Fibroblast of the aortic adventitia (primary cell): ENCODE measurements around the gene VPS4B. TPM values are rescaled to one million over a fixed set of nuclear protein-coding genes. Genes with fewer than 3 reads are reported as not detected.
"Not testable (repeated sequence)": the region's sequence is repeated elsewhere in the genome, so short reads cannot be mapped to it uniquely, and the experiment has no call there.

Experiments used
- DNase-seq: peaks from one replicate; pipeline ENCODE4 v3.0.0-alpha.2; 2010; ENCODE audit warnings: low read depth
- H3K4me3 ChIP-seq: 2 replicates; pipeline ENCODE4 v1.5.1; 2011; ENCODE audit warnings: low read depth, mild to moderate bottlenecking, control low read depth, low read length, moderate library complexity
- total RNA-seq: library from RNA; depleted of rRNA; stranded (reverse); fragments of >200 nt; gene quantifications from 2 replicates; pipeline ENCODE4 v1.2.3, GENCODE V29; 2012; ENCODE audit warnings: low replicate concordance
- TF ChIP-seq, protein P1 (sequence below): IDR thresholded peaks from 2 replicates; pipeline ENCODE4 v1.5.1; 2011; ENCODE audit warnings: mild to moderate bottlenecking, low read length, control low read depth, inconsistent platforms; ENCODE audit not compliant: insufficient read depth

VPS4B gene
- total RNA-seq, 1 donor, result 38.1 TPM

DNA sequence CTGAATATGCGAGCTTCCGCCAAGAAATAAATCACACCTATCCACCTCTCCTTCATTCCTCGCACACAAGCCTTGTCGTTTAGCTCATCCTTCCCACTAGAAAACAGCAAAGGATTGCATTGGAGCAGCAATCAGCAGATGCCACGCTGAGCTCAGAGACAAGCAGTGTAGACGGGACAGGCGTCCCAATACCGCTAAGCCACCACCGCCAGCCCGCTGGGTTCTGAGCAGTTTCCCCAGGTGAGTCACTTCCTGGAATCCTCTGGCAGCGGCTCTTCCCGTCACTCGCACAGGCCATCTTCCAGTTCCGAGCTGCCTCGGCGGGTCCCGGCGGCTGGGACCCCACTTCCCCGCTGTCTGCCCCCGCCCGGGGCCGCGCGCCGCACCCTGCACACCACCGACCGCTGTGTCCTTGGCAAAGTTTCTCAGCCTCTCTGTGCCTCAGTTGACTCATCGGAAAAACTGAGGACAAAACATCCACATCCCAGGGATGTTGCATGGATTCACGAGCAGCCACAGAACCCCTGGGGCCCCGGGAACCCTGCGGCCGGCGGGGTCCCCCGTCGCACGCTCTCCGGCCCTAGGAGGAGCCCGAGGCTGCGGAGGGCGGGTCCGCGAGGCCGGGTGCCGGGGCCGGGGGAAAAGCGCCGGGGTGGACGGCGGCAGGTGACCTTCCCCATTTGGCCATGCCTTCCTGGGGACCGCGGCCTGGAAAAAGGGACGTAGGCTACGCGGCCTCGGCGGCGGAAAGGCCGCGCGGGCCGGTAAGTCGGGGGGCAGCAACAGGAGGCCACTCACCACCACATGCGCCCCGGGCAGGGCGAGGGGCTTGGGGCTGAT lies 55.8 kb downstream of the VPS4B start:
- peak; percentile 51 for DNase-seq
- TF ChIP-seq, protein P1, sequence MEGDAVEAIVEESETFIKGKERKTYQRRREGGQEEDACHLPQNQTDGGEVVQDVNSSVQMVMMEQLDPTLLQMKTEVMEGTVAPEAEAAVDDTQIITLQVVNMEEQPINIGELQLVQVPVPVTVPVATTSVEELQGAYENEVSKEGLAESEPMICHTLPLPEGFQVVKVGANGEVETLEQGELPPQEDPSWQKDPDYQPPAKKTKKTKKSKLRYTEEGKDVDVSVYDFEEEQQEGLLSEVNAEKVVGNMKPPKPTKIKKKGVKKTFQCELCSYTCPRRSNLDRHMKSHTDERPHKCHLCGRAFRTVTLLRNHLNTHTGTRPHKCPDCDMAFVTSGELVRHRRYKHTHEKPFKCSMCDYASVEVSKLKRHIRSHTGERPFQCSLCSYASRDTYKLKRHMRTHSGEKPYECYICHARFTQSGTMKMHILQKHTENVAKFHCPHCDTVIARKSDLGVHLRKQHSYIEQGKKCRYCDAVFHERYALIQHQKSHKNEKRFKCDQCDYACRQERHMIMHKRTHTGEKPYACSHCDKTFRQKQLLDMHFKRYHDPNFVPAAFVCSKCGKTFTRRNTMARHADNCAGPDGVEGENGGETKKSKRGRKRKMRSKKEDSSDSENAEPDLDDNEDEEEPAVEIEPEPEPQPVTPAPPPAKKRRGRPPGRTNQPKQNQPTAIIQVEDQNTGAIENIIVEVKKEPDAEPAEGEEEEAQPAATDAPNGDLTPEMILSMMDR, result no peak
- peak overlapping the region; percentile 92 for H3K4me3 ChIP-seq

DNA sequence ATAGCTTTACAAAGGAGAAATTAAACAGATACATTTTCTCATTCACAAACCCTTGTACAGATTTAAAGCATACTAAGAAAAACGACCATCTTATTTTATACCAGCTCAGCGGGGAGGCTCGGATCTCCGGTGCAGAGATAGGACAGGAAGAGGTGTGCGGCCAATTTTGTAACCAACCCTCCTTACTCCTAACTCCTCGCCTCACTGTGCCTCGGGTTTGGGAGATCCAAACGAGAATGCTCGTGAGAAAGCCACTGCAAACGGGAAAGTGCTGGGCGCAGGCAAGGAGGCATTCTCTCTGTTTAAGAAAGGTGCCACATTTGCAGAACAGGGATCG lies 56.4 kb downstream of the VPS4B start:
- H3K4me3 ChIP-seq, result peak overlapping the region; percentile 92
- DNase-seq, result peak; percentile 23
- TF ChIP-seq, protein P1, result no peak

DNA sequence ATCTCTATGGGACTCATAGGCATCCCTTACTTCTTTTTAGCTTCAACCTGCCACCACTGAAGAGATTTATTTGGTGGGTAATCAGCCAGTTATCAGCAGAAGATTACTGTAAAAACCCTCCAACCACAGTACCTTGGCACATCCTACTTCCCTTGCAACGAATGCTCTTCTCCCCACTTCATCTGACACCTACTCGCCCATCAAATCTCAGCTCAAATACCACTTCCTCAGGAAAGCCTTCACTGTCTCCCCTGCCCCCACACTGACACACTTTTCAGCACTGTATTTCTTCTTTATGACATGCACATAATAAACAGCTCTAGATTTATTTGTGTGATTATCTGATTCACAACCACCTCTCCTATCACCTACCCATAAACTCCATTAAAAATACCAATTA lies 58.3 kb downstream of the VPS4B start:
- TF ChIP-seq, protein P1, result no peak
- no peak for DNase-seq
- no peak overlapping the region for H3K4me3 ChIP-seq

DNA sequence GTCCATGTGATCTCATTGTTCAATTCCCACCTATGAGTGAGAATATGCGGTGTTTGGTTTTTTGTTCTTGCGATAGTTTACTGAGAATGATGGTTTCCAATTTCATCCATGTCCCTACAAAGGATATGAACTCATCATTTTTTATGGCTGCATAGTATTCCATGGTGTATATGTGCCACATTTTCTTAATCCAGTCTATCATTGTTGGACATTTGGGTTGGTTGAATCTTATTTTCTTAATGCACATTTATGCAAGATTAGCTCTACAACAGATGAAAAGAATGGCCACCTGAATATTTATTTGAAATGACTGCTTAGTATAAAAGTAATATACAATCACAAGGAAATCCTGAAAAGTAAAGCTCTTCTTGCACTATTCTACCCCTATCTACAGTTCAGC lies 58.9 kb downstream of the VPS4B start:
- not testable (repeated sequence) for H3K4me3 ChIP-seq, DNase-seq

DNA sequence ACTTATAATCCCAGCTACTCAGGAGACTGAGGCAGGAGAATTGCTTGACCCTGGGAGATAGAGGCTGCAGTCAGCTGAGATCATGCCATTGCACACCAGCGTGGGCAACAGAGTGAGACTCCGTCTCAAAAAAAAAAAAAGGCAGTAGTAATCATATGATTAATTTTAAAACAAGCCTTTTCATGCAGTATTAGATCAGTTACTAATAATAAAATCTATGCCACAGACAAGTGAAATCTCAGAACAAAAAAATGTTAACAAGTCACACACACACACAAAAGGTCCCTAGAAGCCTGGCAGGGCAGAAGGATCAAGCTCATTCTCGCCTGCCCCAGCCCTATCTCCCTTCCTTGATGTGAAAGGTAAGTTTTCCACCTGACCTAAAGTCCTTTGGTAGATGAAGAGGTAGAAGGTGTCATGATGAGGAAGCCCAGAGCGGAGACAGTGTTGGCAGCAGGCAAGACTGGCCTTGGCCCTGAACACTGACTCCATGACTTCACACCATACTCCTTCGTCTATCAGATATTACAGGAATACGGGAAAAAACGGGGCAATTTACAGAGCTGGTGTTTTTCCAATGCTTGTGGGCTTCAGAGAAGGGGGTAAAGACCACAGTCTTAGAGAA lies 65.9 kb downstream of the VPS4B start:
- TF ChIP-seq, protein P1, result no peak

DNA sequence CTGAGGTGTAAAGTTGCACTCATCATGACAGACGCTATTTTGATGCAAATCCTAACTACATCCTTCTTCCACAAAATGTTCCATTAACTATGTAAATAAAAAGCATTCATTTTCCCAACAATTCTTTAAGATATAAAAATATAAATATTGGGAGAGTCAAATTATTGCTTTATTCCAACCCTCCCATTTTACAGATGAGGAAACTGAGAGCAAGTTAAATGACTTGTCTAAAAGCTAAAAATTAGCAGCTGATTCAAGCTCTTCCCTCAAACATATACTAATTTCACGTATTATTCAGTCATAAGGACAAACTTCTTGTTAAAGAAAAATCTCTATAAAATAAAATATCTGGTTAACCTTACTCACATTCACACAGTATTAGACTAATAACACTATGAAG lies 72.0 kb downstream of the VPS4B start:
- H3K4me3 ChIP-seq, result no peak overlapping the region
- TF ChIP-seq, protein P1, result no peak
- DNase-seq, result no peak

More for the DNA sequence above, 65.9 kb downstream of the VPS4B start:
- H3K4me3 ChIP-seq, result no peak overlapping the region
- DNase-seq, result no peak

DNA sequence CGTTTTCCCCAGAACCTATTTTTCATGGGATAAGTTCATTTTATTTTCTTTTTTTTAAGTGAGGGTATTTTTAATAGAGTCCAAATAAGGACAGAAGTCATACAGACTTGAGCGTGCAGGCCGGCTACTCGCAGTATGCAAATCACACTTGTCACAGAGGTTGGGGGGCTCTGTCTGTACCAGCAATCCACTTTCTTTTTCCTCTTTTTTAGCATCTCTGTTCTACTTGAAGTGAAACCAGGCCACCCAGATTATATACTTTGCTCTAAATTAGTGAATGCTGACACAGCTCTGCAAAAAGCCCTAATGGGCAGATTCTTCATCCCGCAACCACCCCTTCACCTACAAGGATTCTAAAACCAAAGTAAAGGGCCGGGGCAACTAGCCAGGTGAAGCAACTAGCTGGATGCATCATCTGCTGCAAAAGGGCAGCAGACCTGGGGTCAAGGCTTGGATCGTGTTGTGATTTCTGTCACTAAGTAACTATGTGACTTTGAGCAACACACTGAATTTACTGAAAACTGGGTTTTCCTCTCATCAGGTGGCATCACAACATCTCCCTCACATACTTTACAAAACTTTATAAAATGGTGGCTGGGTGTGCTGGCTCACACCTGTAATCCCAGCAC lies 73.7 kb downstream of the VPS4B start:
- TF ChIP-seq, protein P1, result no peak
- no peak for DNase-seq
- H3K4me3 ChIP-seq, result no peak overlapping the region
